Measurements from ENCODE around the gene RNASE7.

DNA sequence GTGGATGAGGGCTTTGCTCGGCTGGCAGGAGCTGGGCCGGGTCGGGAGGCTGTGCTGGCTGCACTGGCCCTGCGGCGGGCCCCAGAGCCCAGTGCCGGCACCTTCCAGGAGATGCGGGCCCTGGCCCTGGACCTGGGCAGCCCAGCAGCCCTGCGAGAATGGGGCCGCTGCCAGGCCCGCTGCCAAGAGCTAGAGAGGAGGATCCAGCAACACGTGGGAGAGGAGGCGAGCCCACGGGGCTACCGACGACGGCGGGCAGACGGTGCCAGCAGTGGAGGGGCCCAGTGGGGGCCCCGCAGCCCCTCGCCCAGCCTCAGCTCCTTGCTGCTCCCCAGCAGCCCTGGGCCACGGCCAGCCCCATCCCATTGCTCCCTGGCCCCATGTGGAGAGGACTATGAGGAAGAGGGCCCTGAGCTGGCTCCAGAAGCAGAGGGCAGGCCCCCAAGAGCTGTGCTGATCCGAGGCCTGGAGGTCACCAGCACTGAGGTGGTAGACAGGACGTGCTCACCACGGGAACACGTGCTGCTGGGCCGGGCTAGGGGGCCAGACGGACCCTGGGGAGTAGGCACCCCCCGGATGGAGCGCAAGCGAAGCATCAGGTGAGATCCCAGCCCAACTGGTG is 39.5 kb downstream of the RNASE7 start:
- TF ChIP-seq YY1 (tag by site-specific recombination; IDR thresholded peaks at IDR 0.05) (no peak), ZNF776 (tag by site-specific recombination; IDR thresholded peaks at IDR 0.05; ENCODE audit: borderline replicate concordance) (no peak), TCF7L2 (IDR thresholded peaks at IDR 0.05; ENCODE audit: borderline replicate concordance, low read depth, low read length) (no peak), ZNF146 (tag by site-specific recombination; IDR thresholded peaks at IDR 0.05) (no peak)
- TF ChIP-seq, protein P1, sequence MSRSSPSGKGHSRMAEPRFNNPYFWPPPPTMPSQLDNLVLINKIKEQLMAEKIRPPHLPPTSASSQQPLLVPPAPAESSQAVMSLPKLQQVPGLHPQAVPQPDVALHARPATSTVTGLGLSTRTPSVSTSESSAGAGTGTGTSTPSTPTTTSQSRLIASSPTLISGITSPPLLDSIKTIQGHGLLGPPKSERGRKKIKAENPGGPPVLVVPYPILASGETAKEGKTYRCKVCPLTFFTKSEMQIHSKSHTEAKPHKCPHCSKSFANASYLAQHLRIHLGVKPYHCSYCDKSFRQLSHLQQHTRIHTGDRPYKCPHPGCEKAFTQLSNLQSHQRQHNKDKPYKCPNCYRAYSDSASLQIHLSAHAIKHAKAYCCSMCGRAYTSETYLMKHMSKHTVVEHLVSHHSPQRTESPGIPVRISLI (tag by site-specific recombination; IDR thresholded peaks at IDR 0.05), result no peak
- TF ChIP-seq, protein P2, sequence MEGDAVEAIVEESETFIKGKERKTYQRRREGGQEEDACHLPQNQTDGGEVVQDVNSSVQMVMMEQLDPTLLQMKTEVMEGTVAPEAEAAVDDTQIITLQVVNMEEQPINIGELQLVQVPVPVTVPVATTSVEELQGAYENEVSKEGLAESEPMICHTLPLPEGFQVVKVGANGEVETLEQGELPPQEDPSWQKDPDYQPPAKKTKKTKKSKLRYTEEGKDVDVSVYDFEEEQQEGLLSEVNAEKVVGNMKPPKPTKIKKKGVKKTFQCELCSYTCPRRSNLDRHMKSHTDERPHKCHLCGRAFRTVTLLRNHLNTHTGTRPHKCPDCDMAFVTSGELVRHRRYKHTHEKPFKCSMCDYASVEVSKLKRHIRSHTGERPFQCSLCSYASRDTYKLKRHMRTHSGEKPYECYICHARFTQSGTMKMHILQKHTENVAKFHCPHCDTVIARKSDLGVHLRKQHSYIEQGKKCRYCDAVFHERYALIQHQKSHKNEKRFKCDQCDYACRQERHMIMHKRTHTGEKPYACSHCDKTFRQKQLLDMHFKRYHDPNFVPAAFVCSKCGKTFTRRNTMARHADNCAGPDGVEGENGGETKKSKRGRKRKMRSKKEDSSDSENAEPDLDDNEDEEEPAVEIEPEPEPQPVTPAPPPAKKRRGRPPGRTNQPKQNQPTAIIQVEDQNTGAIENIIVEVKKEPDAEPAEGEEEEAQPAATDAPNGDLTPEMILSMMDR (tag by site-specific recombination; IDR thresholded peaks at IDR 0.05), result no peak

All from HEK293 (cell line).